Pulmonary artery endothelial cell (primary cell): ENCODE results near the gene FAM124A. TPM values are rescaled to one million over a fixed set of nuclear protein-coding genes. Genes with fewer than 3 reads are reported as not detected.

Experiments
- DNase-seq: peaks from one replicate; pipeline ENCODE4 v3.0.0-alpha.2; 2011; ENCODE audit warnings: low read depth, low spot score
- total RNA-seq: library from RNA; depleted of rRNA; stranded (reverse); fragments of >200 nt; gene quantifications from 2 replicates; pipeline ENCODE4 v1.2.3, GENCODE V29; 2014

Gene FAM124A
- total RNA-seq, 1 donor from 2014 or later, result 6.7 TPM

- no peak for DNase-seq
Observed at GRCh38 chr13:51305271-51305967, 83.2 kb downstream of the FAM124A start.

DNA sequence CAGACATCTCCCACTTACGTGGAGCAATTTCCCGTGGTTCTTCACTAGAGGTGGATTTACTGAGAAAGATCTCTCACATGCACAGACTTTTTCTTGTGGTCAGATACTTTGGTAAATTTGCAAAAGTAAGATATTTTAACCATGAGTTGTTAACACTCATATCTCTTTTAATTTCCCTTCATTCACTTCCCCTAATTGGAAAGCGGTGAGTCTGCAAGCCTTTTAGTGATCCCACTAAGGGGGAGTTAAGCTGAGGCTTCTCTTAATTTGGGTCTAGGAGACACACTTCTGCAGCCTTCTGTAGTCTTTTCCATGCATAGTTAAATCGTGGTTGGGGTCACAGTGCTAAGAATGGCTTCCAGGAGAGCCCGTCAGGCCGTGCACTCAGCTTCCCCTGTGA lies 86.6 kb downstream of the FAM124A start:
- no peak for DNase-seq

GRCh38 chr13:51311231-51311630 lies 89.0 kb downstream of the FAM124A start:
- no peak for DNase-seq

DNA sequence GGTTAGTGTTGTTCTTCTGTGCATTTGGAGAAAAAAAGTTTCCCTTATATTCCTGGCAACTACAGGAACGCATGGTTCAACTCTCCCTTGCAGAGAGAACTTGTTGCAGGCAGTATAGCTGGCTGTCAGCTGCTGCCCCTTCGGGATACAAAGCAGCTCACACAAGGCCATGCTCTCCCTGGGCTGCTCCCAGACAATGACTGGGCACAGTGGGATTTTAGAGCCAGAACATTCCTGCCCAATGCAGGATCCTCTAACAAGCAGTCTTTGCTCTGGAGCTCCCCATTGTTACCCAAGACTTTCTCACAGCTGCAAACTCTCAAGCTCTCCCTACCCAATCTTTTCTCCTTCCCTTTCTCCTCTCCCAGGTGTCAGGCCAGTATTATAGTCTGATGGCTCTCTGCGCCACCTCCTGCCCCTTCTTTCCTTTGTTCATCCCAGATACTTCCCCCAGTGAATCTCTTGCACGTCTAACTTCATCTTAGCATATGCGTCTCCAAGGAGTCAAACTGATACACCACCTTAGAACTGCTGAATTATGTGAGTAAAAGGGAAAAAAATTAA lies 89.8 kb downstream of the FAM124A start:
- DNase-seq, result no peak

GRCh38 chr13:51313619-51314018 lies 91.4 kb downstream of the FAM124A start:
- no peak for DNase-seq

DNA sequence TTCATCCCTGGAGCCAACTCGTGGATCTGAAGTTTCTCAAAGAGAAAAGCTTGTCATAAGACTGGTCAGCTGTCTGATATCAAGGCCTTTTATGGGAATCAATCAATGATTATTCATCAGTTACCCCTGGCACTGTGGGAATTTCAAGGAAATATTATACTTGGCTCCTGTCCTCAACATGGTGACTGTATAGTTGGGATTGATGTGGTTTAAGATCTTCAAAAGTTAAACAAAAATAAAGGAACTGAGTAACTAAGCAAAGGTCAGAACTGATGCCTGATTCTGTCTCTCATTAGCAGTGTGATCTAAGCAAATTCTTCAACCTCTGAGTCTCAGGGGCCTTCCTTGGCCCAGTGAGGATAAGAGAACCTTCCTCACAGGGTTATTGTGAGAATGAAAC lies 95.1 kb downstream of the FAM124A start:
- no peak for DNase-seq

DNA sequence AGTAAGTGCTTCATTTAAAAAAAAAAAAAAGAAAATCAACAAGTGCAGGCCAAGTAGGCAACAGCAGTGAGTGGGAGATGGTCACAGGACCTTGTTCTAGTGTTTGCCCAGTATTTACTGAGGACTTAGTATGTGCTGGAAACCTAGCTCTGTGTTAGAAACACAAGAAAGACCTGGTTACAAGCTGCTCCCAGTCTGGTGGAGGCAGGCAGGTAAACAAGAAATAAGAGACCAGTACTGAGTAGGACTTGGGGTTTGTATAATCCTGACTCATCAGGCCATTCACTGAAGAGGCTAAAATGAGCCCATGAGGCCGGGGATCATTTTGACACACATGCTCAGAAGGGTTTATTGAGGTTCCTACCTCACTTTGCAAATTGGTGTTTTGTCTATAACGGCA lies 95.8 kb downstream of the FAM124A start:
- DNase-seq, result no peak

DNA sequence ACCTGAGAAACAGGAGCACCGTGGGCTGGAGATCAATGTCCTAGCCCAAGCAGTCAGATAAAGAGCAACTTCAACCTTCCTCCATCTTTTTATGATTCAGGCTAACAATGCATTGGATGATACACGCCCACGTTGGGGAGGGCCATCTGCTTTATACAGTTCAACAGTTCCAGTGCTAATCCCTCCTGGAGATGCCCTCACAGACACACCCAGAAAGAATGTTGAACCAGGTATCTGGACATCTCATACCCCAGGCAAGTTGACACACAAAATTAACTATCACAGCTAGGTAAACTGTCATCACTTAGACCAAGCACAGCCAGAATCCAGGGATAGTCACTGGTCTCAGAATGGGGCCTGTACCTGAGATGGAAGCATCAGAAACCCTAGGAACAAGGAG lies 96.7 kb downstream of the FAM124A start:
- no peak for DNase-seq

DNA sequence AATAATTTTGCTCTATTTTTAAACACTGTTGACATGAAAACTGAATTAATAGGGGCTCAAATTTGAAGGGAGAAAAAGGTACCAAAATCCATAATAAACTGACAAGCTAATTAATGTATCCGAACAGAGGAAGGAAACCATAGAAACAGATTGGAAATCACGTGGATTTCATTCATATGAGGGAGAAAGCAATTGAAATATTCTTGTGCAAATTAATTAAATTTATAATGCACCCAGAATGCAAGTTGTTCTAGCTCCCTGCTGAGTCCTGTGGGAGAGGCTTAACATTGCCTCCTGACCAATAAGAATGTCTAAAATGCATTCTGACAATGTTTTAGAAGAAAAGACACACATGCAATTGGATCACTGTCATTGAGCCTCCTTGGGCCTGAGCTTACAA lies 99.6 kb downstream of the FAM124A start:
- no peak for DNase-seq

DNA sequence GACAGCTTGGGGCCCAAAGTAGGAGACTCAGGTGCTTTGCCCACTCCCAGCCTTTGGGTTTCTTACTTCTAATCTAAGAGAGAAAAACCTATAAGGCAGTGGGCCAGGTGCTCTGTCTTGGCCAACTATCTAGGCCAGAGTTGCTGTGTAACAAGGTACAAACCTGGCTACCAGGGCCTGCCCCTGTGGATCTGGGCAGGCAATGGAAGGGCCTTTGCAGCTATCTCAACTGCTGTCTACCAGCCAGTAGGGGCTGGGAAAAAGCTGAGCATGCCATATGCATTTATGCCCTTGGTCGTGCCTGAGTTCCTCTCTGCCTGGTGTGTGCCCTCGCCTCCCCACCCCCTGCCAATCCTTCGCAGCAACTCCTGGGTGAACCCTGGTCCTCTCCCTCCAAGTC lies 100.6 kb downstream of the FAM124A start:
- DNase-seq, result no peak

DNA sequence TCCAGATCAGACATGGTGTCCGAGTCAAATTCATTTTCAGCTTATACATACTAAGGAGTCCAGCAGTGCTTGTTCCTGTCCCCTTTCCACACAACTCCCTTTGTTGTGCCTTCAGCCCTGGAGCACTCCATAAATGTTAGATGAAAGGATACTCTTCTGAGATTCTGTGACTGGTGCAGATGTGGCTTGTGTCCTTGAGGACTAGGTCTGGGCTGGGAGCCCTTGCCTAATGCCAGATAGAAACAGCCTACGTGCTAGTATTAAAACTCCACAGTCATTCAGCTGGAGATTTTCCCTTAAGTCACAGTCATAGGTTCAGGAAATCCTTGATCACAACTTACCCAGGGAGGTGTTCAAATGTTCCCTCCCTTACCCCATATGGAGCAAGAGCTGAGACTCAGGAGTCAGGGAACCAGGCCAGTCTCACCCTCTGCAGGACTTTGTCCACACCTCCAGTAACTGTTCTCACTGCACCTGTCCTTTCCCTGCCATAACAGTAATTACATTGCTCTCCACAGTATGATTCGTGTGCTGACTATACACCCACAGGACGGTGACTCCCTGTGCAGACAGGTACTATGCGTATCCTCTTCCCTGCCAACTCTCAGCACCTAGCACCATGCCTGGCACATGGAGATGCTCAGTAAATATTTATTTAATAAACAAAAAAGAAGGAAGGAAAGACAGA lies 101.8 kb downstream of the FAM124A start:
- DNase-seq, result no peak

- DNase-seq, result no peak
Observed at GRCh38 chr13:51324714-51325420, 102.7 kb downstream of the FAM124A start.

DNA sequence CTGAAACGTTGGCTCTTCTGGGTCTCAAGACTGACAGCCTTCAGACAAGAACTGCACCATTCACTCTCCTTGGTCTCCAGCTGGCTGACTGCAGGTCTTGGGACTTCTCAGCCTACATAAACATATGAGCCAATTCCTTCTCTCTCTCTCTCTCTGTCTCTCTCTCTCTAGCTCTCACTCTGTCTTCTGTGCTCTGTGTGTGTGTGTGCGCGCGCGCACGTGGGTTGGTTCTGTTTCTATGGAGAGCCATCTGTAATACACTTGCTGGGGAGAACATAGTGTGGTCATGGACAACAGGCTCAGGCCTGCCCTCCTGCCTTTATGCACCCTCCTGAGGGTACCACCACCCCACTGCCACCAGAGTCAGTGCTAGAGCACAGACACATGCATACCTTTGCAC lies 103.6 kb downstream of the FAM124A start:
- DNase-seq, result no peak

- DNase-seq, result no peak
Observed at GRCh38 chr13:51326777-51327176, 104.6 kb downstream of the FAM124A start.

GRCh38 chr13:51327961-51328360 lies 105.8 kb downstream of the FAM124A start:
- no peak for DNase-seq

- DNase-seq, result no peak
Observed at GRCh38 chr13:51328488-51328887, 106.3 kb downstream of the FAM124A start.

GRCh38 chr13:51329606-51330005 lies 107.4 kb downstream of the FAM124A start:
- DNase-seq, result no peak

- DNase-seq, result no peak
Observed at GRCh38 chr13:51330791-51331190, 108.6 kb downstream of the FAM124A start.

DNA sequence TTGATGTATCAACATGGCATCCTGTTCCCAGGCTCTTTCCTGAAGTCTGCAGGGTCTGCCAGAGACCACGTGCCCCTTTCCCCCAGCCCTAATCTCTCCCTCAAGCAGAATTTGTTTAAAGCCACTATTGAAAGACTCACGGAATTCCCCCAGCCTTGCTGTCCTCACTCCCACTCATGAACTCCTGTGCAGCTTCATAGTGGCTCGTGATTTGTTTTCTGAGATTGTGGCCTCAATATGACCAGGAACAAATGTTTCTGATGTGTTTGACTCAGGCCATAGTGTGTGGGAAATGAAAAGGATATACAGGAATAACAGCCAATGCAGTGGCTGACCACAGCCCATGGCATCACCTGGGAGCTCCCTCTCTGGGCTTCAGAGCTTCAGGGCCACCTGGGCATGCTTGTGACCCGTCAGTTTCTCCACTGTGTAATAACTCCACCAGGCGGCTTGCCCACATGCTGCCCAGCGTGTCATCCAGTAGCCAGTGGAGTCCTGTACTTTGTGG lies 109.2 kb downstream of the FAM124A start:
- DNase-seq, result no peak

- no peak for DNase-seq
Observed at GRCh38 chr13:51332566-51333361, 110.6 kb downstream of the FAM124A start.

DNA sequence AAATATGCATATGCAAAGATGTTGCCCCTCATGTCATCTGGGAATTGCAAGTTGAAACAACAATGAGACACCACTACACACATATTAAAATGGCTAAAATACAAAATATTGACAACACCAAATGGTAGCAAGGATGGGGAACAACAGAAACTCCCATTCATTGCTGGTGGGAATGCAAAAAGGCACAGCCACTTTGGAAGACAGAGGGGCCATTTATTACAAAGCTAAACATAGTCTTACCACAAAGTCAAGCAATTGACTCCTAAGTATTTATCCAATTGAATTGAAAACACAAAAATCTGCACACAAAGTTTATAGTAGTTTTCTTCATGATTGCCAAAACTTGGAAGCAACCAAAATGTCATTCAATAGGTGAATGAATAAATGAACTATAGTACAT lies 111.2 kb downstream of the FAM124A start:
- no peak for DNase-seq
